Right atrium auricular region (tissue), 2 donors: ENCODE results near the gene TRAPPC2L. TPM values are rescaled to one million over a fixed set of nuclear protein-coding genes. Genes with fewer than 3 reads are reported as not detected.

ENCODE experiments used
- DNase-seq: peaks from one replicate; pipeline ENCODE4 v3.0.0-alpha.2; 2019; ENCODE audit warnings: low spot score
- H3K27ac ChIP-seq, 2 donors: fragments of 200-600 bp; sonication (generic); 1 replicate in 1 of 2; 2 replicates in 1 of 2; pipeline ENCODE4 v1.5.1; 2016 to 2019
- H3K27me3 ChIP-seq, 2 donors: fragments of 200-600 bp; sonication (generic); one replicate each; pipeline versions ENCODE4 v1.5.1 to v1.6.0; 2017 to 2019
- H3K36me3 ChIP-seq: fragments of 200-600 bp; sonication (generic); one replicate; pipeline ENCODE4 v1.5.1; 2016
- H3K4me1 ChIP-seq, 2 donors: fragments of 200-600 bp; sonication (generic); one replicate each; pipeline versions ENCODE4 v1.5.1 to v1.6.0; 2017 to 2019
- H3K4me3 ChIP-seq, 2 donors: fragments of 200-600 bp; sonication (generic); 1 replicate in 1 of 2; 2 replicates in 1 of 2; pipeline ENCODE4 v1.5.1; 2017 to 2019; ENCODE audit warnings: mild to moderate bottlenecking in 1 of 2, moderate library complexity in 1 of 2
- H3K9me3 ChIP-seq, 2 donors: fragments of 200-600 bp; sonication (generic); one replicate each; pipeline ENCODE4 v1.5.1; 2019
- CTCF ChIP-seq, 2 donors: fragments of 200-600 bp; sonication (generic); IDR thresholded peaks; one replicate each; pipeline ENCODE4 v1.5.1; 2019; ENCODE audit warnings: antibody characterized with exemption in 2 of 2
- total RNA-seq, 2 donors: library from RNA; depleted of rRNA; stranded (reverse); fragments of >200 nt; gene quantifications; one replicate each; pipeline ENCODE4 v1.1.0, GENCODE V29; 2016

The TRAPPC2L gene
- total RNA-seq: 10 to 100 TPM; 30.7 to 33.0 TPM

GRCh38 chr16:88856828-88857727 is at the start of gene TRAPPC2L, which contains the start of gene GALNS:
TRAPPC2L (plus strand) TSS chr16:88857127; CDS start chr16:88857151, 24 bp downstream.
GALNS (minus strand) TSS chr16:88856947; CDS start chr16:88856877, 70 bp downstream.
- no peaks in the 10 kb centered on the region for H3K9me3 ChIP-seq
- H3K36me3 ChIP-seq: peaks cover 31% of the 10 kb centered on the region
- H3K27me3 ChIP-seq: no peaks in the 10 kb centered on the region
- H3K4me1 ChIP-seq: peaks cover 0 to 22% of the 10 kb centered on the region in 2 donors
- H3K4me3 ChIP-seq: peak within 1 kb of the TSS; percentile 63 to 93
- H3K27ac ChIP-seq: peak within 1 kb of the TSS; percentile 74 to 83
- no peak for TF ChIP-seq CTCF (IDR thresholded peaks at IDR 0.05)
- peak; percentile 99 for DNase-seq

GRCh38 chr16:88807142-88807625 is 49.7 kb upstream of the TRAPPC2L start:
- Histone ChIP-seq H3K27ac (no peak overlapping the region), H3K4me1 (peaks cover 0 to 46% of the 10 kb centered on the region in 2 donors)

GRCh38 chr16:88807626-88808453 is 49.1 kb upstream of the TRAPPC2L start:
- Histone ChIP-seq H3K4me3 (no peak overlapping the region), H3K4me1 (peaks cover 0 to 46% of the 10 kb centered on the region in 2 donors)

More at GRCh38 chr16:88807142-88807625, 49.7 kb upstream of the TRAPPC2L start:
- Histone ChIP-seq H3K4me3 (no peak overlapping the region), H3K36me3 (peaks cover 10% of the 10 kb centered on the region), H3K9me3 (no peaks in the 10 kb centered on the region), H3K27me3 (no peaks in the 10 kb centered on the region)
- DNase-seq: no peak
- TF ChIP-seq CTCF (IDR thresholded peaks at IDR 0.05): no peak

DNA sequence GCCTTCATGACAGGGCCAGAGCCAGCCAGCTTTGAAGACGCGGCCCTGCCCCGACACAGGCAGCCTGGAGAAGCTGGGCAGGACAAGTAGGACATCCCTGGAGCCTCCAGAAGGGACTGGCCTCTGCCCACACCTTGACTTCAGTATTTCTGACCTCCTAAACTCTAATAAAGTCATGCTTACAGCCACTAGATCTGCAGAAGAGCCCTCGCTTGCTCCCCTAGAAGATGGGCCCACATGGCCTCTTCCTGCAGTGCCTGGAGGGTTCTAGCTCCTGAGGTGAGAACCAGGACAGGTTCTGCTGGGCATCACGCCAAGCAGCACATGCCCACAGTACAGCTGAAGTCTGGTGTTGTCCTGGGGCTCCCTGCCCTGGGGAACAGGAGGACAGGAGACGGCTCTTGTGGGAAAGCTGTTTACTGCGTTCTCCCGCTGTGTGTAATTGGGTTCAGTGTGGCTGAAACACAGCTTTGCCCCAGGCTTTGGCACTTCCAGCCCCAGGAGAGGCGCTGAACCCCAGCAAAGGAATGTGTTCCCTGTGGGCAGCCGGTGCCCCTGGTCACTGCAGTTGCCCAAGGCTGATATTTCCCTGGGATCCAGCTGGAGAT is 47.8 kb upstream of the TRAPPC2L start:
- Histone ChIP-seq H3K36me3 (peaks cover 10% of the 10 kb centered on the region), H3K27ac (no peak overlapping the region), H3K27me3 (no peaks in the 10 kb centered on the region), H3K4me1 (peaks cover 0 to 45% of the 10 kb centered on the region in 2 donors), H3K9me3 (no peaks in the 10 kb centered on the region), H3K4me3 (no peak overlapping the region)
- TF ChIP-seq CTCF (IDR thresholded peaks at IDR 0.05): no peak
- DNase-seq: no peak

More at GRCh38 chr16:88807626-88808453, 49.1 kb upstream of the TRAPPC2L start:
- Histone ChIP-seq H3K36me3 (peaks cover 10% of the 10 kb centered on the region), H3K9me3 (no peaks in the 10 kb centered on the region), H3K27ac (no peak overlapping the region), H3K27me3 (no peaks in the 10 kb centered on the region)
- no peak for TF ChIP-seq CTCF (IDR thresholded peaks at IDR 0.05)
- no peak for DNase-seq

DNA sequence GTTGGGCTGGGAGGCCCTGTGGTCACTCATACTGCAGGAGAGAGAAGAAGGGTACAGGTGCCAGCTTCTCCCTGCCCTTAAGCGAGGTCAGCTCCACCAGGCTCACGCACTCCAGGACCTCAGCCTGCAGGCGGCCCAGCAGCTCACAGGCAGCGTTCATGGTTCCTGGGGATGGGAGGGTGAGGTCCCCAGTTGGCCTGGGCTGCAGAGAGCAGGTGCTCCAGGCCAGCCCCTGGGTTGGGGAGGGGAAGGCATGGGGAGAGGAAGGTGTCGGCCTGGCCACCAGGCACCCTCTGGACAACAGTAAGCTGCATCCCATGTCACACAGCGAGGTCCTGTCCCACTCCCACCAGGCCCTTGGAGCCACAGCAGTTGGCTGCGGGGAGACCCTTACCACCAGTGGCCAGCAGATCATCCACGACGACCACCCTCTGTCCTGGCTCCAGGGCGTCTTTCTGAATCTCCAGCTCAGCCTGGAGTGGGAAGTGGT is 47.2 kb upstream of the TRAPPC2L start:
- H3K27me3 ChIP-seq: no peaks in the 10 kb centered on the region
- H3K4me1 ChIP-seq: peaks cover 0 to 40% of the 10 kb centered on the region in 2 donors
- no peak for TF ChIP-seq CTCF (IDR thresholded peaks at IDR 0.05)
- no peak for DNase-seq
- H3K4me3 ChIP-seq: no peak overlapping the region
- H3K36me3 ChIP-seq: peaks cover 10% of the 10 kb centered on the region
- H3K9me3 ChIP-seq: no peaks in the 10 kb centered on the region
- no peak overlapping the region for H3K27ac ChIP-seq
